GM03348 (cell line): ENCODE results near the gene KCTD16.

Source experiments
- DNase-seq: peaks from one replicate; pipeline ENCODE4 v3.0.0; 2012; ENCODE audit warnings: low spot score

KCTD16 gene

GRCh38 chr5:144403817-144404420 is 233.2 kb downstream of the KCTD16 start:
- no peak for DNase-seq

- no peak for DNase-seq
Observed at GRCh38 chr5:144404672-144405071, 234.0 kb downstream of the KCTD16 start.

GRCh38 chr5:144405991-144406390 is 235.3 kb downstream of the KCTD16 start:
- no peak for DNase-seq

- no peak for DNase-seq
Observed at GRCh38 chr5:144406442-144406841, 235.8 kb downstream of the KCTD16 start.

- DNase-seq = no peak
Observed at GRCh38 chr5:144414202-144415029, 243.7 kb downstream of the KCTD16 start.

- DNase-seq = no peak
Observed at GRCh38 chr5:144416196-144416595, 245.5 kb downstream of the KCTD16 start.

GRCh38 chr5:144418719-144419118 is 248.0 kb downstream of the KCTD16 start:
- no peak for DNase-seq

GRCh38 chr5:144421411-144421810 is 250.7 kb downstream of the KCTD16 start:
- DNase-seq = no peak

- DNase-seq = no peak
Observed at GRCh38 chr5:144422018-144422727, 251.5 kb downstream of the KCTD16 start.

GRCh38 chr5:144427866-144428265 is 257.2 kb downstream of the KCTD16 start:
- no peak for DNase-seq

GRCh38 chr5:144428326-144428725 is 257.7 kb downstream of the KCTD16 start:
- no peak for DNase-seq

- DNase-seq = no peak
Observed at GRCh38 chr5:144429405-144429804, 258.7 kb downstream of the KCTD16 start.

- no peak for DNase-seq
Observed at GRCh38 chr5:144429905-144430304, 259.2 kb downstream of the KCTD16 start.

GRCh38 chr5:144433140-144433822 is 262.6 kb downstream of the KCTD16 start:
- no peak for DNase-seq

- no peak for DNase-seq
Observed at GRCh38 chr5:144433893-144434292, 263.2 kb downstream of the KCTD16 start.

- DNase-seq = no peak
Observed at GRCh38 chr5:144436007-144436406, 265.3 kb downstream of the KCTD16 start.

GRCh38 chr5:144438237-144438636 is 267.6 kb downstream of the KCTD16 start:
- DNase-seq = no peak

GRCh38 chr5:144448457-144448856 is 277.8 kb downstream of the KCTD16 start:
- DNase-seq = no peak

GRCh38 chr5:144451187-144451973 is 280.7 kb downstream of the KCTD16 start:
- no peak for DNase-seq

- DNase-seq = no peak
Observed at GRCh38 chr5:144453753-144454152, 283.1 kb downstream of the KCTD16 start.

- no peak for DNase-seq
Observed at GRCh38 chr5:144457160-144457559, 286.5 kb downstream of the KCTD16 start.

GRCh38 chr5:144458216-144458615 is 287.5 kb downstream of the KCTD16 start:
- no peak for DNase-seq
